GM21447 (cell line): ENCODE data around the gene CNNM3.
"Not testable (repeated sequence)": the region's sequence is repeated elsewhere in the genome, so short reads cannot be mapped to it uniquely, and the experiment has no call there.

Experiments used
- ATAC-seq: cut with Tn5 transposase; IDR thresholded peaks from one replicate; pipeline ENCODE4 v1.9.1; 2021; ENCODE audit not compliant: unreplicated experiment

The CNNM3 gene

DNA sequence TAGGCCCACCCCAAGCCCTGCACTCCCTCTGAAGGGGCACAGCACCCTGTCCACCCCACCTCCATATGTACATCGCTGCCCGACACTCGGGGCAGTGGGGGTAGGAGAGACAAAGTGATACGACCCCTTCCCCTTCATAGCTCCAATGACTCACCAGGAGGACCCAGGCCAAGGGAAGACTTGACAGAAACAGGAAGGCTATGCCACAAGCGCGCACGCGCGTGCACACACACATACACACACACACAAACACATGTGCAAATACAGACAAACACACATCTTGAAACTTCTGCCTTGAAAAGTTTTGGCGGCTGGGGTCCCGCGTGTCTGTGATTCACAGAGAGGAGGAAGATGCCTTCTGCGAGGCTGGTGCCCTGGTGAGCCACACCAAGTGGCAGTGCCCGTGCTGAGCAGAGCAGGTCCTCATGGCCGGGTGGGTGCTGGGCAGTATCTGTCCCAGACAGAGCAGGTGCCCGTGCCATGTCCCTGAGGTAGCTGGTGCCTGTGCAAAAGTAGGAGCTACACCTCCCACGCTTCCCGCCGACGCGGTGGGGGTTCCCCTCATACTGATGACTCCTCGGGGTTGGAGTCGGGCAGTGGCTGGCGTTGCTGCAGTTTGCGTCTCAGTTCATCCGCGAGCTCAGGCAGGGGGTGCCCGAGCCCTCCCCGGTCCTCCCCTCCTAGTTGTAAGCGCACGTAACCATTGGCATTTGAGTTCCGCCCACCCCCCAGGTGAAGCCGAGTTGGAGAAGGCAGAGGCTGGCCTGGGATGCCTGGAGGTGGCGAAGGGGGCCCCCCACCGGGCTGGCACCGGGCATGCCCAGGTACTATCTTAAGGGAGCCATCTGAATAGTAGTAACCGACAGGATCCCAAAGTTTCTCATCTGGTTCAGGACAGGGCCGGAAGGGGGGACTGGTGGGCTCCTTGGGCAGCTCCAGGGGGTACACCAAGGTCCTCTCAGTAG, 44.3 kb downstream of the CNNM3 start:
- no peak for ATAC-seq

DNA sequence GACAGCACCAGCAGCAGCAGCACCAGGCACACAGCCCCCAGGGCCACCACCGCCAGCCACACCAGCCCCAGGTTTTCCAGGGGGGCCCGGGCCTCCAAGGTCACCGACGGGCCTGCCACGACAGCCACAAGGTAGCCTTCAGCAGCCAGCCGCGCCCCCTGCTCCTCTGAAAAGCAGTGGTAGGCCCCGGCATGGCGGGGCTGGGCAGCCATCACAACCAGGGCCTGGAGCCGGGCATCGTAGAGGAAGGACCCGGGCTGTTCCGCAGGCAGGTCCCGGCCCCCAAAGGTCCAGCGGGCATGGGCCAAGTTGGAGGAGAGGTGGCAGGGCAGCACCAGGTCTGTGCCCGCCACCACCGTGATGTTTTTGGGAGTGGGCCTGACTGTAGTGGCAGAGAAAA, 45.0 kb downstream of the CNNM3 start:
- ATAC-seq, result no peak

DNA sequence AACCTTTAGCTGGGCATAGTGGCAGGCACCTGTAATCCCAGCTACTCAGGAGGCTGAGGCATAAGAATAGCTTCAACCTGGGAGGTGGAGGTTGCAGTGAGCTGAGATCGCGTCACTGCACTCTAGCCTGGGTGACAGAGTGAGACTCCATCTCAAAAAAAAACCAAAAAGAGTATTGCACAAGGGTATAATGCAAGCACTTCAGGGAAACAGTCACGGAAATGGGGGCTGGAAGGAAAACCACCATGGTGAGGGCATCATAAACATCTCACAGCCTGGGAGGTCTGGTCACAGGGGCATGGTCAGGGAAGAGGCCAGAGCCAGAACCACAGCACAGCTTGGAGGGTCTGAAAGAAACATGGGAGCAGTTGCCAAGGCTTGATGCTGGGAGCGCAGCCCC, 47.0 kb downstream of the CNNM3 start:
- ATAC-seq, result not testable (repeated sequence)

DNA sequence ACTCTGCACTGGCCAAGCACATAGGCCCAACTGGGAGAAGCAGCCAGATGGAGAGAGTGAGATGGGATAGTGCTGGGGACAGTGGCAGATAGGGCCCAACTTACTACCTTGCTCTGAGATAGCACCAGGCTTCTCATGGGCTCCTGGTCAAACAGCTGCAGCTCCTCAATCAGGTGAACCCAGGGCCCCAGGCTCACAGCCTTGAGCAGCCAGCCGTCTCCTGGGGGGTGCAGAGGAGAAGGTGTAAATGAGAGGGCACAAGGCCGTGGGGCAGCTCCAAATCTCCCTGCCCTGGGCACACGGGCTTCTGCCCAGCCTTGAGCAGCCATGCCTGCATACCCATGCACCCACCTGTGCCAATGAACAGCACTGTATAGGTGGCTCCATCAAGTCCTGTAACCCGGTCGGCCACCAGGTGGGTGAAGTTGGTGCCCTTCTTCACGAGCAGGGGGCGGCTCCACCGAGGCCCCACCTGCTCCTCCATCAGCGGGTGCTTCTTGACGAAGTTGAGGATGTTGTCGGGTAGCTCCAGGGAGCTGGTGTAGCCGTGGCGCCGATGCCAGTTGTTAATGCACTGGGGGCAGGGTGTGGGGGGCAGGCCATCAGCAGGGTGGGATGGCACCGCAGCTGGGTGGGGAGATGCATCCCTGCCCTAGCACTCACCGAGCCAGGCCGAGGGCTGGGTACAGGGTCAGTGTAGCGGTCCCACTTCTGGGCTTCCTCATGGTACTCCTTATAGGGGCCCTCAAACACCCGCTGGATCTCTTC, 47.7 kb downstream of the CNNM3 start:
- ATAC-seq, result no peak

DNA sequence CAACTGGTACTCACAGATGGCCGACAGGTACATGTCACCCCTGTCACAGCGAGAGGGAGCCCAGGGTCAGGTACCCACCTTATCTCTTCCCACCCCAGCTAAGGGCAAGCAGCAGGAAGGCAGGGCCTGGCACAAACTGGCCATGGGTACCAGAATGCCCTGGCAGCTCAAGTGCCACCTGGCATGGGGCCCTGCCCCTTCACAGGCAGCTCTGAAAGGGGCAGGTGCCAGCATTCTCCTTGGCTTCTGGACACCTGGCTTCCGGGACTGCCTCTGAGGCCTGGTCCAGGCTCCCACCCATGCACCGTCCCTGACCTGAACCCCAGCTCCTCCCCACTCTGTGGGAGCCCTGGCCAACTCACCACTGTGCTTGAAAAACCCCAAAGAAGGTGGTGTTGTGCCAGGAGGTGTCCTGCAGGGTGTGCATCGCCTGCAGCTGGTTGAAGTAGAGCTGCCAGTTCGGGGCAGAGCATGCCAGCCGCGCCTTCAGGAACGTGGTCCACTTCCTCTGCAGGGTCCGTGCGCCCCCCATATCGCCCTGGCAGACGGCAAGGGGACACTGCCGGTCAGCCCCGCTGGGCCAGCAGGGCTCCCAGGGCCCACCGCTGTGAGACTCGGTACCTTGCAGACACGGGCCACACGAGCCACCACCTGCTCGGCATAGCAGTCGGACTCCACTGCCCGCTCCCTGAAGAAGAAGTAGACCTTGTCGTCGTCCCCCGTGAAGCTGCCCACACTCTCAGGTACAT, 48.4 kb downstream of the CNNM3 start:
- no peak for ATAC-seq

DNA sequence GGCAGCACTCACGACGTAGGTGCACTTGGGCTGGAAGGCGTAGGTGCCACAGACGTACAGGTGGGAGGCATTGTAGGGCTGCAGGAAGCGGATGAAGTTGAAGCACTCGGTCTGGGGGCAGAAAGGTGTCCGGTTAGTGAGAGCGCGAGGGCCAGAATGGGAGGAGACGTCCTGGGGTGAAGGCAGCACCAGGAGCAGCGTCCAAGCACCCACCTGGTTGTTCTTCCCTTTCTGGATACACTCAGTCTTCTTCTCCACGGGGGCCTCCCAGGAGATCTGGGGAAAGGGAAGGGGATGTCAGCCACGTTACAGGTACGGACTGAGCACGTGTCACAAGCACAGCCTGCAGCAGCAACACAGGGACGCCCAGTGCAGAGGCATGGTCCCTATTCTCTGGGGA, 49.6 kb downstream of the CNNM3 start:
- ATAC-seq, result no peak

DNA sequence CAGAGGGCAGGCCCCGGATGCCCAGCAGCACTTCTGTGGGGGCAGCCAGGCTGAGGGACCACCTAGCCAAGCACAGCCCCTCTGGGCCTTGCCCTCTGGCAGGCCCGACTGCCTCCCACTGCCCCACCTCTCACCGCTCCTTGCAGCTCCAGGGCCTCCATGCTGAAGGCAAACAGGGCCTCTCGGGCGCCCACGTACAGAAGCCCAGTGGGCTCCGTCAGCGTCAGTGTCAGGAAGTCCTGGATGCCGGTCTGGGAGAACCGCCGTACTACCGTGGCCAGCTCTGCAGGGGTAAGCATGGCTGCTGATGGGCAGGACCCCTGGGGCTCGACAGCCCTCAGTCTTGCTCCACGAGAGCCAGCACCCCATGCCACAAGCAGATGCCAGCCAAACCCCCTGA, 50.1 kb downstream of the CNNM3 start:
- no peak for ATAC-seq

DNA sequence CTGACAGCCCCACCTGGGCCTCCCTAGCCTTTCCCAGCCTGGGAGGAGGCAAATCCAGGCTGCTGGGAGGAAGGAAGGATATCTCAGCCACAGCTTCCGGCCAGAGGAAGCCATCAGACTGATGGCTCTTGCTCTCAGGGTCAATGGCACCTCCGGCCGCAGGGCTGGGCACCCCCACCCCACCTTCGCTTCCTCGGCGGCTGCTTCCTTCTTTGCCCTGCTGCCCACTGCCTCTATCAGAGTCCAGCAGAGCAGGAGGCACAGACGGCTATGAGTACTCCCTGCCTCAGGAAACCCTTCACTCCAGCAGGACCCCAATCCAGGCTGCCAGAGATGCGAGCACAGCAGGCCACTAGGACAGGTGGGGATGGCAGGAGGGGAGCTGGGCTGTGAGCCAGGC, 50.5 kb downstream of the CNNM3 start:
- no peak for ATAC-seq

DNA sequence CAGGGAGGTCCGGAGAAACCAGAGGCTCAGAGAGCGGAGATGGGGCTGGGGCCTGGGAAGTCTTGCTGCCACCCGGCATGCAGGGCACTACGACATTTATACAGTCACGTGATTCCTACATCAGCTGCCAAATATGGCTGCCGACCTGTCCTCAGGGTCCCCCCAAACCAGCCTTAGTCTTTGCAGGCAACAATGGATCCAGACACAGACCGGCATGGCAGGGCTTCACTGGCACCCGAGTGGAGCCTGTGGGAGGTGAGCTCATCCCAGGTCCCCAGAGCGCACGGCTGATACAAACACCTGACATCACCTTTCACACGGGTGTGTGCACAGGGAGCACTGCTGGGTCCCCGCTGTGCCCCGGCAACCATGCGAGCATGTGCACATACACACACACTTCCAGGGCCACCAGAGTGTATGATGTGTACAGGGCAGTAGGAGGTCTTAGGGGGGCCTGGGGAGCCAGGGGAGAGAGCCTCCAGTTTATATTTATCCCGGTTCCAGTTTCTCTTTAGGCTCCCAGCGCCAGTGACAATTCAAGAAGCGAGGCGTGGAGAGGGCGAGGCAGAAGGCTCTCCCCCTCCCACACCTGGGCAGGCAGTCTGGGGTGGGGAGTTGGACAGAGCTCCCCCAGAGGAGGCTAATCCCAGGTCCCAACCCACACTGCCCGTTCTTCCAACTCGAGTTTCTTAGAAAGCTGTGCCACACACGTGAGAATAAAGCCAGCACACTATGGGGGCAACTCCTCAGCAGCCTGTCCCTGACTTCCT, 51.1 kb downstream of the CNNM3 start:
- no peak for ATAC-seq

DNA sequence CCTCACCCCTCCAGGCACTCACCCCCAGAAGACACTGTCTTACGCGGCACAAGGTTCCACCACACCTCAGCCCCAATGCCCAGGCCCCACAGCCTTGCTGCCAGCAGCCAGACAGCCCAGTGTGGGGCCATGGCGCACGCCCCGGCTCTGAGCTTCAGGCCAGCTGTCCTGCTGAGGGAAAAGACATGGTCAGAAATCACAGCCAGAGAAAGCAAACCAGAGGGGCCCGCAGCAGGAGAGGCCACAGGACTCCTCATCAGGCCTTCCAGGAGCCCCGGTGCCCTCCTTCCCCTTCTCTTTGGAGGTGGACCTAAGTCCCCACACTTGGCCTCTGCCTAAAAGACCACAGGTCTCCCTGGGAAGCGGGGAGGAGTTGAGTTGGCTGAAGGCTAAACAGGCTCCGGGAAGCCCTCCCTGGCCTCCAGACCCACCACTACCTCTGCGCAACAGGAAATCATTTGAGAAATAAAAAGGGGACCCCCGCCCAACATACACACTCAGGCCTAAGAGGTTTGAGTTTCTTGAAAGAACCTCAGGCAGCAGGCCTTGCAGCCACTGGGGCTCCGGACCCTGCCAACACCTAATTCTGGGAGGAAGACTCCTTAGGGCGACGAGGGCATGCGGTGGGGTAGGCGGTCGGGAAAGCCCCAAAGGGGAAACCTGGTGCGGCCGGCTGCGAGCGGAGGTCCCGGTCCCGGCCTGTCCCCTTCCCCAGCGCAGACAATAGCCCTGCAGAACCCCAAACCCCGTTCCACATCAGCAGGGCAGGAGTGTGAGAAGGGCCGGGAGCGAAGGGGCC, 51.9 kb downstream of the CNNM3 start:
- ATAC-seq, result peak; percentile 24

DNA sequence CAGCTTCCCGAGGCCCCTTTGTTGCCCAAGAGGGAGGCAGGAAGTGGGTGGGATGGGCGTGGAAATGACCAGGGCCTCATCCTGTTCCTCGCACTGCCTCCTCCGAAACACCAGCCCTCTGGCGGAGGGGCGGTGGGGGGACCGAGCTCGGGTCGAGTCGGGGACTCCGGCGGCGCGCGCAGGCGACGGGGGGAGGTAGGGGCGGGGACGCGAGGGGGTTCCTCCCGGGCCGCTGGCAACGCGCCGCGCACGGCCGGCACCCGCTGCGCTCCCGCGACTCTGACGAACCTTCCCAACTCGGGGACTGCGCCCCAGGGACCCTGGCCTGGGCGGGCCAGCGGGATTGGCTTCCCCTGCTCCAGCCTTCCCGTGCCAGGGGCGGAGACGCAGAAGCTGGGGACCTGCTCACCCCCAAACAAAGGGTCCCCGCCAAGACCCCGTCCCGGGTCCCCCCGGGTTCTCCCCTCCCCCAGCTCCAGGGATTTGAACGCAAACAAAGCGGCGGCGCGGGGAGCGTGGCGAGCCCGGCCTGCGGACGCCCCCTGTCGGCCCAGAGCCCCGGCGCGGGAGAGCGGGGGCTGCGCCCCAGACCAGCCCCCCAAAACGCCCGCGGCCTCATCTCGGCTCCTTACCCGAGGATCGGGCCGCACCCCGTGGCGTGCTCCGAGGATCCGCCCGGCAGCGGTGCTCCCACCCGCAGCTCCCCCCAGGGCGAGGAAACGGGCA, 52.6 kb downstream of the CNNM3 start:
- ATAC-seq, result peak; percentile 48

DNA sequence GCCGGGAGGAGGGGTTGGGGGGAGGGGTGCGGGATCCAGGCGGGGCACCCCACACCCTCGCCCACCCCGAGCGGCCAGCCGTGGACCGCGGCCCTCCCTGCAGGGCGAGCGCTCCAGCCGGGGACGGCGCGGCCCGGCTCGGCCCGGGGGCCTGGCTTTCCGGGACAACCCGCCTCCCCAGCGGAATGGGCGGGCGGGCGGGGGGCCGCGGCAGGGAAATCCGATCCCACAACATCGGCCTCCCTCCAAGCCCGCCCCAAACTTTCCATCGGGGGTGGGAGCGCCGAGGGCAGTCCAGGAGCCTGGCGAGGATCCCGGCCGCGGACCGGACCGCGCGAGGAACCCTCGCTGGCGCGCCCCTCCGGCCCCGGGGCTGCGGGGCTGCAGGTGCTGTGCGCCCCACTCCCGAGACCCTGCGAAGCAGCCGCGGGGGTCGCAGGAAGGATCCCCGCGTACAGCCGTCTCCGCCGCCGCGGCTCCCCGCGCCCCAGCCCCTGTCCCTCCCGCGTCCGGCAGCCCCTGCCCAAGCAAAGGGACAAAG, 53.3 kb downstream of the CNNM3 start:
- peak; percentile 4 for ATAC-seq

DNA sequence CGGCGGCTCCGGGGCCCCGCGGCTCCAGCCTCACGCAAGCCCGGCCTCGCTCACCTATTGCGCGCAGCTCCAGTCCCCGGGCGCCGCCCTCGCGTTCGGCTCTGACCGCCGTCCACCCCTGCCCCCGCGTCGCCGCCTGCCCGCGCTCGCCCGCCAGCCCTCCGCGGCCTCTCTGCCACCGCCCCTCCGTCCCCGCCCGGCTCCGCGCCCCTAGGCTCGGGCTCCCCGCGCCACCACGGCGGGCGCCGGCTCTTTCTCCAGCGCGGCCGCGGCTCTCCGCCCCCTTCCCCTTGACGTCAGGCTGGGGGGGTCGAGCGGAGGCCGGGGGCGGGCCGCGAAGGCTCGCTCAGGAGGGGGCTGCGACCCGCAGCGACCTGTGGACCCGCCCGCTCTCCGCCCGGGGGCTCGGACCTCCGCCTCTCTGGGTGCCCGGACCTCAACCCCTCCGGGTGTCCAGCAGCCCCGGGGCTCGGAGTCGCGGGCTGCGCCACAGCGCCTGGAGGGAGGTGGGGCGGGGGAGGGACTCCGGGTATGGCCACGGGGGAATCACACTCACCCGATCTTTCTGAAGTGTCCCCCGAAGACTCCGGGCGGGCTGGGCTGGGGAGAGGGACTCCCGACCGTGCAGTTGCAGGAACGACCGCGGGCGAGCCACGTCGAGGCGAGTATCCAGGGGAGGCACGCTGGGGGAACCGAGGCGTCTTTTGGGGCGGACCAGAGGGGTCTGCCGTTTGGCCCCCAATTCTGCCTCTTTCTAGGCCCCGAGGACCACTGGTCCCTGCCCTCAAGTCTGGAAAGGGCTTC, 54.0 kb downstream of the CNNM3 start, which contains the start of gene SEMA4C:
Gene SEMA4C, minus strand, starts transcription at position 259 of the 804 bp plus-strand sequence. CDS start 2,194 bp downstream, outside the sequence.
- no peak for ATAC-seq

DNA sequence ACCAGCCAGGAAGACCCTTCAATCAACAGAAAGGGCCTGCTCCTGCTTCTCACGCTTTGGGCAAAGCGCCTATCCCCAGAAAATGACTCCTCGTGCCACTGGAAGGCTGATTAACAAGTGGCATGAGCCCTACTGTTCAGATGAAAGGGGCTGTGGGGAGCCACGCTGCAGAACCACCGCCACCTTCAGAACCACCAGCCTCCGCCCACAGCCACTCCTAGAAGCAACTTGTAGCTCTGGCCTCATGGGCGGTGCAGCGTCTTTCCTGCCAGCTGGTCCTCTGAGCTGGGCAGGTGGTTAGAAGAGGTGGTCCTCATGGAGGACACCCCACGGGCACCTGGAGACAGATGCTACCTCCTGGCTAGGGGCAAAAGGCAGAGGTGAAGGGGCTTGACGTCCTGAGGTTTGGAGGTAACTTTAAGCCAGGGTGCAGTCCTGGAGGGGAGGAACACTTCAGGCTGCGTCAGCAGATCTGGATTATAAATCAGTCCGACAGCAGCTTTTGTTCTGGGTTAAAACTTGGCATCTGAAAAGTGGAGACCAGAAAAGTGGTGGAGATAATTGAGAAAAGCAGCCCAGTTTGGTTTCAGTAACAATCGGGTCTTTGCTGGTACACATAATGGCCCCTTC, 54.7 kb downstream of the CNNM3 start:
- no peak for ATAC-seq

DNA sequence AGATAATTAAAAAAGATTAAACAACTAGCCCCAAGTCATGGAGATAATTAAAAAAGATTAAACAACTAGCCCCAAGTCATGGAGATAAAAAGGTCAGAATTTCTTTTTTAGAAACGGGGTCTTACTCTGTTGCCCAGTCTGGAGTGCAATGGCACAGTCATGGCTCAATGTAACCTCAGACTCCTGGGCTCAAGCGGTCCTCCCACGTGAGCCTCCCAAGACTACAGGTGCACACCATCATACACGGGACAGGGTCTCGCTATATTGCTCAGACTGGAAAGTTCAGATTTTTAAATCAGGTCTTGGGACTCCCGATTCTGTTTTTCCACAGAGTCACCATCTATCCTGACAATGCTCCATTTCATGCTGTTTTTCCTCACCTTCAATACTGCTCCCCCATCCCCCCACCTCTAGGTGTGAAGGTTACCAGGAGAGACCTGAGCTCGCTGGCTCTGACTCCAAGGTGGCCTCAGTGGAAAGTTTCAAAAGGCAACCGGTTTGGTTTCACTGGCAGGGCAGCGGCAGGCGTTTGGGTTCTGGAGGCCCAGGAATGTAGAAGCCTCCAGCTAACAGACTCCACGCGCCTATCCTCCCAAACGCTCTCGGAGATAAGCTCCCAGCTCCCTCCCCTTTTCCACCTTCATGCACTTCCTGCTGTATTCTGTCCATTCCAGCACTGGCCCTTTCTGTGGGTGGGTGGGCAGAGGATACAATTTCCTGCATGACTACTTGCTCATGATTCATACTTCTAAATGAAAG, 56.7 kb downstream of the CNNM3 start:
- no peak for ATAC-seq

DNA sequence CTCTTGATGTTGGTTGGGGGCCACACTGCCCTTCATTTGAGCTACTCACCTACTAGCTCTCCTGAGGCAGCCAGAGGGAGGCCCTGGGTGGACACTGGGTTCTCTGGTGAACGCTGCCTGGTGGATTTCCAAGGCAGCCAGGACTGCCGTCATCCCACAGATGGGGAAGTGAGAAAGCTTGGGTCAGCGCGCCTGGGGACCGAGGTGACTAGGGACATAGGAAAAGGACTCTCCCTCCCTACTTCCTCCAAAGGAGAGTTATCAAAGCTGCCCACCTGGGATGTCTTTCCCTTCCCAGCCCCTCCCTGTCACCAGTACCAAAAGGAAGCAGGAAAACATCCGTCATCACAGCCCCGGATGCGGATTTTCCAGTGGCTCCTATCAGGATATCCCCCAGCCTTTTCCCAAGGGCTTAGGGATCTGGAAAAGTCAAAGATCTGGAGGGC, 57.6 kb downstream of the CNNM3 start:
- ATAC-seq, result no peak
